GM19193 (cell line): ENCODE measurements around the gene PRAMEF12.
"Not testable (repeated sequence)": the region's sequence is repeated elsewhere in the genome, so short reads cannot be mapped to it uniquely, and the experiment has no call there.

Experiments
- POLR2A ChIP-seq: IDR thresholded peaks from 4 replicates; pipeline ENCODE4 v1.6.1; 2011; ENCODE audit not compliant: insufficient read depth, insufficient read length; ENCODE audit errors: extremely low read depth

PRAMEF12 gene

DNA sequence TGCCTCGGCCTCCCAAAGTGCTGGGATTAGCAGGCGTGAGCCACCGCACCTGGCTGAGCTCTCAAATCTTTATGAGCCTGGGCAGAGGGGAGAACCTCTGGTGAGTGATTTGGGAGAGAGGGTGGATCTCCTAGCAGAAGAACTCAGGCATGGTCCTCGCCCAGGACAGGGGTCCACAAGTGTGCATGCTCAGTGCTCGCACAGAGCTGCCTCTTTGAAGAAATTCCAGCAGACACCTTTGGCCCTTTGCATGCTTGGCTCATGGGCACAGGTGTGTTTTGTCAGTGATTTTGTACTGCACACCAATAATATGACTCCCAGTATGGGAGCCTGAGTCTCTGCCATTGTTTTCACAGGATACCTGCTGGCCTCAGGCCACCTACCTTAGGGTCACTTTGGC lies 11.8 kb upstream of the PRAMEF12 start:
- no peak for TF ChIP-seq POLR2A

DNA sequence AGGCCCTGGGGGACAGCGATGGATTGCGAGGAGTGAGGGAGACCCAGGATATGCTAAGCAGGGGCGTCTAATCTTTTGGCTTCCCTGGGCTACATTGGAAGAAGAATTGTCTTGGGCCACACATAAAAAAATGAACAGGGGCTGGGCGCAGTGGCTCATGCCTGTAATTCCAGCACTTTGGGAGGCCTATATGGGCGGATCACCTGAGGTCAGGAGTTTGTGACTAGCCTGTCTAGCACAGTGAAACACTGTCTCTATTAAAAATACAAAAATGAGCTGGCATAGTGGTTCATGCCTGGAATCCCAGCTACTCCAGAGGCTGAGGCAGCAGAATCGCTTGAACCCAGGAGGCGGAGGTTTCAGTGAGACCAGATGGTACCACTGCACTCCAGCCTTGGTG lies 10.8 kb upstream of the PRAMEF12 start:
- no peak for TF ChIP-seq POLR2A

DNA sequence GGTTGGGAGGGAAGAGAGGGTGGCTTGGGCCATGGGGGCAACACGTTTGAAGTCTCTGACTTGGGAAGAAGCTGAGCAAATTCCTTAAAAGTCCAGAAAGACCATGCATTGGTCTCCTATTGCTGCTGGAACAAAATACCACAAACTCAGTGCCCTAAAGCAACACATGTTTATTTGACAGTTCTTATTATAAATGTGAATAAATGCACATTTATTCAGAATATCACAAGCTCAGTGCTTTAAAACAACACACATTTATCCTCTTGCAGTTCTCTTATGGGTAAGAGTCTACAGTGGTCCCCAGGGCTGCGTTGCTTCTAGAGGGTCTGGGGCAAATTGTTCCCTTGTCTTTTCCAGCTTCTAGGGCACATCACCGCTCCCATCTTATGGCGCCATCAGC lies 10.1 kb upstream of the PRAMEF12 start:
- no peak for TF ChIP-seq POLR2A

DNA sequence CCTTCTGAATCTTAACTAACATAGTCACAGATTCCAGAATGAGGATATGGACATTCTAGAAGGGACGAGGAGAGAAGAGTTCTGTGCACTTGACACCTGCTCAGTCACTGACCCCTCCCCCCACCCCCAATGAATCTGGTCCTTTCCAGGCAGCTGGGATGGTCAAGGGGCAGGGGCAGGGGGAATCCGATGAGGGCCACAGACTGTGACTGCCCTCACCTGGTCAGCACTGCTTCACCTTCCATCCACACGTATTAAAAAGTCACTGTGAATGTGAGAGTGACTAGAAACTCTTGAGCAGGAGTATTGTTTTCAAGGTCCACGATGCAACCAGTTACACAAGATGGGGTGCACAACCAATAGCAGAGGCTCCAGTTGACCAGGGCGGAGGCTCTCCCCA lies 9.5 kb upstream of the PRAMEF12 start:
- TF ChIP-seq POLR2A: no peak

DNA sequence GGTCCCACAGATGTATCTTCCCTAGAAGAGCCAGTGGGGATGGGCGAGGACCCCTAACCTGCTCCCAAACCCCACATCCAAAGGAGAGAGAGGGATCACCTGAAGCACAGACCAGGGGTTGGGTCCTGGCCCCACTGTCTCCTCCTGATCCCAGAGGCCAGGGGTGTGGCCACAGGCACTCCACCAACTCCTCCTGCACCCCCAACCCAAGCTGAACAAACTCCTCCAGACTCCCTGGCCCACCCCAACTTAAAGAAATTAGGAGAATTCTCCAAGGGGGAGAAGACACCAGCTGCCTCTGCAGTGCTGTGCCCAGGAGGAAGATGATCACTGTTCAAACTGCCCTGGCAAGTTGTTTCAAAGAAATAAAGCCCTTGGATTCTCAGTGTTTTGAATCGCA lies 4.5 kb upstream of the PRAMEF12 start:
- TF ChIP-seq POLR2A: no peak

DNA sequence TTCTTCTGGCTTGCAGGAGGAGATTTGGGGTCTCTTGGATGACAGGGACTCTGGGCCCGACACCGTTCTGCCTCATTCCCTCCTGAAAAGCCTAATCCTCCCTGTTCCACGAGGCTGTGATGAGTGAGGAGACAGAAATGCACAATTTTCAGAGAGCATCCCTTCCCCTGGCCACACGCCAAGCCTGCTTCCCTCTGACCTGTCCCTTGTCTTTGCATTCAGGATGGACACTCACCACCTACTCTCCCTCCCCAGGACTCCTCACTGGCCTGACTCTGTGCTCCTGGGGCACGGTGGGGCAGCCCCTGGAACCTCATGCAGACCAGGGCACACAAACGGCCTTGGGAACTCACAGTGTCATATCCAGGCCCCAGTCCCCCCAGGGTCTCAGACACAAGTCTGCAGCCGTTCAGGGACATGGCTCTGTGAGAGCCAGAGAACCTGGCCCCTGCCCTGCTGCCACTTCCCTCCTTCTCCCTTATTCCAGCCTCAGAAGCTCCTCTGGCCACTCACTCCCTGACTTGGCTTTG lies 3.5 kb upstream of the PRAMEF12 start:
- no peak for TF ChIP-seq POLR2A

DNA sequence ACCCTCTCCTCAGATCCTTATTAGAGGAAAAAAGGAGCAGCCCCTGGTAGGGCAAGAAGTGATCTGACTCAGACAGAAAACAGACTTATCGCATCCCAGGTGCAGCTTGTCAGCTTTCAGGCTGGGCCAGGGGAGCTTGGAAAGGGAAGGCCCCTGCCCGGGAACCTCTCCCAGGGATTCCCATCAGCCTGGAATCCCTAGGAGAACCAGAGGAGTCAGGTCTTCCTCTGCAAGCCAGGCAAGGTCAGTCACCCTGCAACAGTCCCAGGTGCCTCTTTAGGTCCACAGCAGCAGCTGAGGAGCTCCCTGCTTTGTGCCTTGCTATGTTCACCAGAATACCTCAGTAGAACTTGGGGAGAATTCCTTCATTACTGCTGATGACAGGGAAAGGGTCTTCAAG lies 2.9 kb upstream of the PRAMEF12 start:
- no peak for TF ChIP-seq POLR2A

DNA sequence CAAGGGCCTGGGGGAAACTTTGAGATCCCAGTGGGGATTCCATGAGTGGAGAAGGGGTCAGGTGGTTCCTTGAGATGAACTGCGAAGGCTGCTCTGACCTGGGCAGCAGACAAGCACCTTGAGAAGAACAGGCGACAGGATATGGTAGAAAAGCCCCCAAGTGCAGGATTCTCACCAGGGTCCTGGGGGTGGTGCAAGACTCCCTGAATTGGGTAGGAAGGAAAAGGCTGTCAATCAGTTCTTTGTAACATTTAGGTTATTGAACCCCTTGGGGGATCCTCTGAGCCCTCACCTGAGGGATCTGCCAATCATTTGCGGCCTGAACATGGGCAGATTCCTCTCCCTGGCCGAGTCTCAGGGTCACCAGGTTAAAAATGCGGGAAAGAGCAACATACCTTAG lies 2.4 kb upstream of the PRAMEF12 start:
- TF ChIP-seq POLR2A: no peak

DNA sequence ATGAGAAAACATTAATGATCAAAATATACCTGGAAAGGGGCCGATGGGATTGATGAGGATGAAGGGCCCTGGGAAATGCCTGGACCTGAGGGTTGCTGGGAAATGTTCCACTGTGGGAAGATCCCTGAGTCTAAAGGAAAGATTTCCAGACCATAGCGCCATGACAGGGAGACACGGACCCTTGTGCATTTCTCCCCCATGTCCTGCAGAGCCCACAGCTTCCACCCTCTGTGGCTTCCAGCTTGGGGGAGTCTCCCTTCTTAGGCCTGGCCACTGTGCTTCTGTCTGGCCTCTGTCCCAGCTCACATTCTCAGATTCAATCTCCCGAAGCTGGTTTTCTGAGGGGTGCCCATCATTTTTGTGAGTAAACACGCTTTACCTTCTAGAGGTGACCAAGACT lies 1.0 kb upstream of the PRAMEF12 start:
- no peak for TF ChIP-seq POLR2A

DNA sequence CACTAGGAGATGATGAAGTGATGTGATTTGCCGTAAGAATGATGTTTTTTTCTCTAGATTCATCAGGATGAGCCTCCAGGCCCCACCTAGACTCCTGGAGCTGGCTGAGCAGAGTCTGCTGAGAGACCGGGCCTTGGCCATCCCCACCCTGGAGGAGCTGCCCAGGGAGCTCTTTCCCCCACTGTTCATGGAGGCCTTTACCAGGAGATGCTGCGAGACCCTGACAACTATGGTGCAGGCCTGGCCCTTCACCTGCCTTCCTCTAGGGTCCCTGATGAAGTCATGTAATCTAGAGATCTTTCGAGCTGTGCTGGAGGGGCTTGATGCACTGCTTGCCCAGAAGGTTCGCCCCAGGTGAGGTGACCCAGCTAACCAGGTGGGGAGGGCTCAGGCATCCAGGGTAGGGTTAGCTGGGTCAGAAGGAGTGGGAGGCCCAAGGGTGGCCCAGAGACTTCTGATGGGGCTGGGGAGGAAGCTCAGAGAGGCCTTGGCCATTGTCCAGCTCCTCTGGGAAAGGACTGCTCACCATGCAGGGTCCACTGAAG lies 1.3 kb downstream of the PRAMEF12 start:
- no peak for TF ChIP-seq POLR2A

DNA sequence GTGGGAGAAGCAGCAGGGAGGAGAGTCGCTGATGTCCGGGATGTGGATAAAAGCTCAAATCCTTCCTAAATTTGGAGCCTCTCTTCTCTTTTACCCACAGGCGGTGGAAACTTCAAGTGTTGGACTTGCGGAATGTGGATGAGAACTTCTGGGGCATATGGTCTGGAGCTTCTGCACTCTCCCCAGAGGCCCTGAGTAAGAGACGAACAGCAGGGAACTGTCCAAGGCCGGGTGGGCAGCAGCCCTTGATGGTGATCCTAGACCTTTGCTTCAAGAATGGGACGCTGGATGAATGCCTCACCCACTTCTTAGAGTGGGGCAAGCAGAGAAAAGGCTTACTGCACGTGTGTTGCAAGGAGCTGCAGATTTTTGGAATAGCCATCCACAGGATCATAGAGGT lies 1.9 kb downstream of the PRAMEF12 start:
- TF ChIP-seq POLR2A: no peak

DNA sequence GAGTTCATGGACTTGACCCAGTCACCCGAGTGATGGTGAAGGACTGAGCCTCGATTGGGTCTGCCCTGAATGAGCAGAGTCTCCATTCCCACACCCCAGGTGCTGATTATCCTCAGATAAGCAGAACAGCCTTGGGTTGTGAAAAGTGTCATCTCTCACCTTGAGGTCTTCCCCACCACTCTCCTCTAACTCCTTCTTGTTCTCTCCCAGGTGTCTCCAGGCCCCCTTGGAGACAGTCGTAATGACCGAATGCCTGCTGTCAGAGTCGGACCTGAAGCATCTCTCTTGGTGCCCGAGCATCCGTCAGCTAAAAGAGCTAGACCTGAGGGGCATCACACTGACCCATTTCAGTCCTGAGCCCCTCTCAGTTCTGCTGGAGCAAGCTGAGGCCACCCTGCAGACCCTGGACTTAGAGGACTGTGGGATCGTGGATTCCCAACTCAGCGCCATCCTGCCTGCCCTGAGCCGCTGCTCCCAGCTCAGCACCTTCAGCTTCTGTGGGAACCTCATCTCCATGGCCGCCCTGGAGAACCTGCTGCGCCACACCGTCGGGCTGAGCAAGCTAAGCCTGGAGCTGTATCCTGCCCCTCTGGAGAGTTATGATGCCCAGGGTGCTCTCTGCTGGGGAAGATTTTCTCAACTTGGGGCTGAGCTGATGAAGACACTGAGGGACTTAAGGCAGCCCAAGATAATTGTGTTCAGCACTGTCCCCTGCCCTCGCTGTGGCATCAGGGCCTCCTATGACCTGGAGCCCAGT lies 3.4 kb downstream of the PRAMEF12 start:
- TF ChIP-seq POLR2A: no peak

DNA sequence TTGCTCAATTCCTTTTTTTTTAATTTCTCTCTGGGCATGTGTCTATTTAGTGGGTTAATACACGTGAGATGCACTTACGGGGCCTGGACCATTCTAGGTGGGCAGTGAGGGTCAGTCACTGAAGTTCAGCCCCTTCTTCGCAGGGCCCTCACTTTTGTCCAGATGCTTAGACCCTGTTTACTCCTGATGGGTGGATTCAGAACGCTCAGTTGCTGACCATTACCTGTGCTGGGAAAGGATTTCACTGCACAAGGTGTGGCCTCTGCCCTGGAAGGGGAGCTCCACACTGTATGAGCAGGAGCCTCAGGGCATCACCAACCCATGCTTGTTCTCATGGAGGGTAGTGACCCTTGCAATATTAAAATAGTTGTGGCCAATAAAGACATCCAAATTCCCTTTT lies 4.5 kb downstream of the PRAMEF12 start:
- no peak for TF ChIP-seq POLR2A

DNA sequence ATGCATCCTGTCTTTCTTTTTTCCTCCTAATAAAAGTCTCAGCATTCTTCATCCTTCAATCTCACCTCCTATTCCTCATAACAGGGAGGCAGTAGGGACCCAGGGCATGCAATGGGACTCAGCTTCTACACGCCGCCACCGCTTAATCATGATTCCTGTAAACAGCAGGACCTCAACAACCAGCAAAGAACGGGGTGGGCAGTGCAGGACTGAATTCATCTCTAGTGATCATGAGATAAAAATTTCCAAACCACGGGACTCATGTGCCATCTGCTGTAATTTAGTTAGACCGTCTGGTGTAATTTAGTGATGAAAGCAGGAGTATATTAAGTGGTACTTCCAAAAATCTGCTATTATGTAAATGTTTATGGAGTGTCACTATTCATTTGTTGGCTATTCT lies 5.4 kb downstream of the PRAMEF12 start:
- no peak for TF ChIP-seq POLR2A

DNA sequence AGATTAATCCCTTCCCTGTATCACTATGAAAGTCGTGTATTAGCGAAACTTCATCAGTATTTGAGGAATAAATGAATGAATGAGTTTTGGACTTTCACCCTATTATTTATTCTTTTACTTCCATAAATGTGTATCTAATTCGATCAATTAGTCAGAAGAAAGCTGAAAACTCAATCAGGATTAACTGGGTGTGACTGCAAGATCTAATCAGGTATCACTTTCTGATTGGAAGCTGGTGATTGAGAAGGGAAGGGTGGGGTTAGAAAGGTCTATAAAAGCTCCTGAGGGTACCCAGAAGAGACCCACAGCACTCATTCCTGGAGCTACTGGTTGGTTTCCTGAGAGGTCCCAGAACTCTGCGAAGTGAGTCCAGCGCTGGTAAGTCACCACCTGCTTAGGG lies 17.6 kb downstream of the PRAMEF12 start, which contains the start of gene PRAMEF1:
Gene PRAMEF1, plus strand, starts transcription at position 301 of the 400 bp plus-strand sequence. CDS start 1,831 bp downstream, outside the sequence.
- not testable (repeated sequence) for TF ChIP-seq POLR2A

DNA sequence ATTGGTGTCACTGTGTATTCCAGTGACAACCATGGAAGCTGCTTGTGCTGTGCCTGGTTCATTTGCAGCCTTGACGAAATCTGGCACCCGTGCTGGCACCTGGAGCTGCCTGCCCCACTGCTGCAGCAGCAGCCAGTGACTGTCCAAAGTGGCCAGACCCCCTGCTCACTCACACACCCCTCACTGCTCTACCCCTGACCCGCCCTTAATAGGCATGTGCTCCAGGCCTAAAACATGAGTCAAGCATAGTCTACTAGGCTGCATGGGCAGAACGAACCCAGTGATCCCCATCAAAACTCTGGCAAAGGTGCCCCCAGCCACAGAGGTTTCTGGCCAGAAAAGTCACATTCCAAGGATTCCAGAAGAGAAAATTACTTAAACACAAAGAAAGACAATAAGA lies 25.4 kb downstream of the PRAMEF12 start:
- TF ChIP-seq POLR2A: no peak
